Vagina (tissue), 2 donors: ENCODE measurements around the gene FMOD. TPM values are rescaled to one million over a fixed set of nuclear protein-coding genes. Genes with fewer than 3 reads are reported as not detected.

Source experiments
- DNase-seq, 2 donors: peaks; one replicate each; pipeline ENCODE4 v3.0.0-alpha.2; 2017; ENCODE audit errors: extremely low spot score in 2 of 2
- H3K27ac ChIP-seq: fragments of 200-600 bp; sonication (generic); one replicate; pipeline ENCODE4 v1.5.1; 2019
- H3K27me3 ChIP-seq: fragments of 200-600 bp; sonication (generic); one replicate; pipeline ENCODE4 v1.5.1; 2019
- H3K36me3 ChIP-seq, 2 donors: fragments of 200-600 bp; sonication (generic); one replicate each; pipeline ENCODE4 v1.5.1; 2017 to 2019
- H3K4me1 ChIP-seq: fragments of 200-600 bp; sonication (generic); one replicate; pipeline ENCODE4 v1.5.1; 2019
- H3K4me3 ChIP-seq, 2 donors: fragments of 200-600 bp; sonication (generic); 1 replicate in 1 of 2; 2 replicates in 1 of 2; pipeline ENCODE4 v1.5.1; 2016 to 2019
- H3K9me3 ChIP-seq: fragments of 200-600 bp; sonication (generic); one replicate; pipeline ENCODE4 v1.5.1; 2019
- POLR2A ChIP-seq, 2 donors: fragments of 450-650 bp; IDR thresholded peaks; one replicate each; pipeline ENCODE4 v1.6.1; 2017; ENCODE audit warnings: antibody characterized with exemption in 2 of 2, mild to moderate bottlenecking in 2 of 2, moderate library complexity in 2 of 2
- POLR2AphosphoS5 ChIP-seq, 2 donors: sonication (generic); formaldehyde crosslinking; IDR thresholded peaks; one replicate each; pipeline ENCODE4 v1.9.0; 2017; ENCODE audit warnings: antibody characterized with exemption in 2 of 2, mild to moderate bottlenecking in 2 of 2, low read depth in 1 of 2; ENCODE audit not compliant: insufficient read depth in 1 of 2
- intact Hi-C: fragments of 100-400 bp; cut with DNase I; formaldehyde crosslinking; loops from one replicate; pipeline ENCODE4 v1.15.1; 2023
- total RNA-seq: library from RNA; depleted of rRNA; stranded (reverse); fragments of >200 nt; gene quantifications from one replicate; pipeline ENCODE4 v1.2.3, GENCODE V29; 2016
- TF ChIP-seq, protein P1 (sequence below), 3 experiments: fragments of 450-650 bp in 2 of 3; fragments of 200-600 bp in 1 of 3; sonication (generic) in 1 of 3; IDR thresholded peaks; one replicate each; pipeline ENCODE4 v1.5.1; 2017 to 2019; ENCODE audit warnings: antibody characterized with exemption in 3 of 3, mild to moderate bottlenecking in 2 of 3, moderate library complexity in 2 of 3

The FMOD gene
- 80.3 TPM for total RNA-seq

DNA sequence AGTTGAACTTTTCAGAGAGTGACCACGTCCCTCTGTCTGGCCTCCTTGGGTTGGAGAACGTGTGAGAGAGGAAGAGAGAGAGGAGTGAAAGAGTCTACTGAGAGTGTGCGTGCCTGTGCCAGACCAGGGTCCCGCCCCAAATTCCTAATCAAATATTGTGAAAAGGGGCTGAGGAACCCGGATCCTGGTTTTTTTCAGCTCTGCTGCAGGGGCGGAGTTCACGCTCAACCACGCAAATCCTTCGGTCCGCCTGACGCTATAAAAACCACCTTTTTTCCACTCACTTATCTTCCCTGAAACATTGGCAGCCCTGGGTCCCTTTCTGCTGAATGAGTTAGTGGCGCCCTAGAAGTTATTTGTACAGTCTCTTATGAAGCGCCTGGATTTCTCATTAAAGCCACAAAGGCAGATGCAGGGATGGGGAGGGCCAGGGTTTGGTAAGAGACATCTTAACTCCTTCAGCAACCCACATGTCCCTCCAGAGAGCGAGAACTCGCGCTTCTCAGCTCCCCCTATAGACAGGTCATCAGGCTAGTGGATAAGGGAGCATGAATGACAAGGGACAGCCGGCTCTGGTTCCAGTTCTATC, at the start of gene FMOD:
Gene FMOD (minus strand): TSS at position 86 of the 589 bp plus-strand sequence. CDS start 2,852 bp downstream, outside the sequence.
- no peaks in the 10 kb centered on the region for H3K36me3 ChIP-seq
- peak within 1 kb of the TSS; percentile 37 to 40 for H3K4me3 ChIP-seq
- H3K9me3 ChIP-seq = no peaks in the 10 kb centered on the region
- peak within 1 kb of the TSS; percentile 83 for H3K27ac ChIP-seq
- H3K4me1 ChIP-seq = peaks cover 56% of the 10 kb centered on the region
- peak in 1 of 2 donors; percentile 93 for DNase-seq
- TF ChIP-seq, protein P1, sequence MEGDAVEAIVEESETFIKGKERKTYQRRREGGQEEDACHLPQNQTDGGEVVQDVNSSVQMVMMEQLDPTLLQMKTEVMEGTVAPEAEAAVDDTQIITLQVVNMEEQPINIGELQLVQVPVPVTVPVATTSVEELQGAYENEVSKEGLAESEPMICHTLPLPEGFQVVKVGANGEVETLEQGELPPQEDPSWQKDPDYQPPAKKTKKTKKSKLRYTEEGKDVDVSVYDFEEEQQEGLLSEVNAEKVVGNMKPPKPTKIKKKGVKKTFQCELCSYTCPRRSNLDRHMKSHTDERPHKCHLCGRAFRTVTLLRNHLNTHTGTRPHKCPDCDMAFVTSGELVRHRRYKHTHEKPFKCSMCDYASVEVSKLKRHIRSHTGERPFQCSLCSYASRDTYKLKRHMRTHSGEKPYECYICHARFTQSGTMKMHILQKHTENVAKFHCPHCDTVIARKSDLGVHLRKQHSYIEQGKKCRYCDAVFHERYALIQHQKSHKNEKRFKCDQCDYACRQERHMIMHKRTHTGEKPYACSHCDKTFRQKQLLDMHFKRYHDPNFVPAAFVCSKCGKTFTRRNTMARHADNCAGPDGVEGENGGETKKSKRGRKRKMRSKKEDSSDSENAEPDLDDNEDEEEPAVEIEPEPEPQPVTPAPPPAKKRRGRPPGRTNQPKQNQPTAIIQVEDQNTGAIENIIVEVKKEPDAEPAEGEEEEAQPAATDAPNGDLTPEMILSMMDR (IDR thresholded peaks at IDR 0.05) = no peak
- peak; percentile 44 to 49 for TF ChIP-seq POLR2AphosphoS5 (IDR thresholded peaks at IDR 0.05; ENCODE audit: insufficient read depth in 1 of 2, low read depth in 1 of 2)
- TF ChIP-seq POLR2A (IDR thresholded peaks at IDR 0.05) = peak in 1 of 2 donors; percentile 64
- no peaks in the 10 kb centered on the region for H3K27me3 ChIP-seq
- intact Hi-C loops = no loop called here

DNA sequence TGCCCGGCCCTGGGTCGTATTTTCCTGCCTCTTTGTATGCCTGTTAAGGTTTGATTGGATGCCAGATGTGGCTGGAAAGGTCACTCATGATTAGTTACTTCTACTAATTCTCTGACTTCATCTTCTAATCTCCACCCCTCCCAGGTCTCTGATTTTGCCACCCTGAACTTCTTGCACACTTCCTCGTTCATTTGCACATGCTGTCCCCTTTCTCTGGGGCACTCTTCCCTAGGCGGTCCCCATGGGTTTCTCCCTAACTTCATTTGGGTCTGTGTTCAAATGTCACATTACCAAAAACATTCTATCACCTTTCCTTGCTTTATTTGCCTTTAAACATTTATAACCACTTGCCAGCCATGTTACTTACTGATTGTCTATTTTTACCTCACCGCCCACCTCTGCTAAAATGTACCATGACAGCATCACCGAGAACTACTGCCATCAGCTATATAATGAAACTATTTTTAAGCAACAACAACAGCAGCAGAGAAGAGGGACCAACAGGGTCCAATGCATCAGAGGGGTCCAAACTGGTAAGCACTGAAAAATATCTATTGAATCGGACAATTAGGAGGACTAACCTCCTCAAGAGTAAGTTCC, 45.8 kb upstream of the FMOD start:
- no peak for DNase-seq
- Histone ChIP-seq H3K27ac (no peak overlapping the region), H3K9me3 (no peaks in the 10 kb centered on the region), H3K36me3 (no peaks in the 10 kb centered on the region), H3K27me3 (no peaks in the 10 kb centered on the region), H3K4me3 (no peak overlapping the region), H3K4me1 (peaks cover 7% of the 10 kb centered on the region)
- TF ChIP-seq, protein P1 (IDR thresholded peaks at IDR 0.05) = no peak
- no peak for TF ChIP-seq POLR2AphosphoS5 (IDR thresholded peaks at IDR 0.05; ENCODE audit: insufficient read depth in 1 of 2, low read depth in 1 of 2)
- intact Hi-C loops = no loop called here

DNA sequence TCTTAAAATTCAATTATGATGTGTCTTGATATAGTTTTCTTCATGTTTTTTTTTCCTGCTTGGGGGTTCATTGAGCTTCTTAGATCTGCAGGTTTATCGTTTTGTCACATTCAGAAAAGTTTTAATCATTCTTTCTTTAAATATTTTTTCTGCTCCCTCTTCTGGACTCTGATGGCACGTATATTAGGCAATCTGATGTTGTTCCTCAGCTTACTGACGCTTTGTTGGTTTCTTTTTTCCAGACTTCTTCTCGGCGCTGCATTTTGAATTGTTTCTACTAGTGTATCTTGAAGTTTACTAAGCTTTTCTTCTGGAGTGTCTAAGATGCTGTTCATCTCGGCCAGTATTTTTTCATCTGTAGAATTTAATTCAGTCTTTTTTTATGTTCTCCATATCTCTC, 44.8 kb upstream of the FMOD start:
- H3K36me3 ChIP-seq = no peaks in the 10 kb centered on the region
- no peak overlapping the region for H3K27ac ChIP-seq
- H3K4me1 ChIP-seq = no peaks in the 10 kb centered on the region
- DNase-seq = no peak
- H3K9me3 ChIP-seq = no peaks in the 10 kb centered on the region
- TF ChIP-seq POLR2A (IDR thresholded peaks at IDR 0.05) (no peak), POLR2AphosphoS5 (IDR thresholded peaks at IDR 0.05; ENCODE audit: insufficient read depth in 1 of 2, low read depth in 1 of 2) (no peak)
- TF ChIP-seq, protein P1 (IDR thresholded peaks at IDR 0.05) = no peak
- intact Hi-C loops = no loop called here
- H3K27me3 ChIP-seq = no peaks in the 10 kb centered on the region
- H3K4me3 ChIP-seq = no peak overlapping the region

DNA sequence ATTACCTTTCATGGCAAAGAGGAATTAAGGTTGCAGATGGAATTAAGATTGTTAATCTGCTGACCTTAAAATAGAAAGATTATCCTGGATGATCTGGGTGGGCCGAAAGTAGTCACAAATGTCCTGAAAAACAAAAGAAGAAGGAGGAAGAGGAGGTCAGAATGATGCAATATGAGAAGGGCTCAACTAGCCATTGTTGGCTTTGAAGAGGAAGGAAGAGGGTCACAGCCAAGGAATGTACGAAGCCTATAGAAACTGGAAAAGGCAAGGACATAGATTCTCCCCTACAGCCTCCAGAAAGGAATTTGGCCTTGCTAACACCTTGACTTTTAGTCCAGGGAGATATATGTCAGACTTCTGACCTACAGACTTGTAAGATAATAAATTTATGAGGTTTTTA, 39.4 kb upstream of the FMOD start:
- H3K9me3 ChIP-seq = no peaks in the 10 kb centered on the region
- TF ChIP-seq, protein P1 (IDR thresholded peaks at IDR 0.05) = no peak
- TF ChIP-seq POLR2AphosphoS5 (IDR thresholded peaks at IDR 0.05; ENCODE audit: insufficient read depth in 1 of 2, low read depth in 1 of 2) (no peak), POLR2A (IDR thresholded peaks at IDR 0.05) (no peak)
- DNase-seq = peak in 1 of 2 donors; percentile 3
- no peak overlapping the region for H3K27ac ChIP-seq
- no peak overlapping the region for H3K4me3 ChIP-seq
- H3K27me3 ChIP-seq = no peaks in the 10 kb centered on the region
- no peaks in the 10 kb centered on the region for H3K4me1 ChIP-seq
- H3K36me3 ChIP-seq = no peaks in the 10 kb centered on the region
- intact Hi-C loops = no loop called here

DNA sequence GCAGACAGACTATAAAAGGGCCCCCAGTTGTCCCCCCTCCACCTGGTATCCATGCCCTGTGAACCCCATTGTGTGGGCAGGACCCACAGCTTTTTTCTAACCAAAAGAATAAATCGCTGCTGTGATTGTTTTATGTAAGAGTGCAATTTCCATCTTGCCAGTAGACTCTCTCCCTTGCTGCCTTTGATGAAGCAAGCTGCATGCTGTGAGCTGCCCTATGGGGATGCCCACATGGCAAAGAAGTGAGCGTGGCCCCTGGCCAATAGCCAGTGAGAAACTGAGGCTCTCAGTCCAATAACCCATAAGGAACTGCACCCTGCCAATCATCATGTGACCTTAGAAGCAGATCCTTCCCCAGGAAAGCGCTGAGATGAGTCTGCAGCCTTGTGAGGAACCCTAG, 37.8 kb upstream of the FMOD start:
- no peaks in the 10 kb centered on the region for H3K27me3 ChIP-seq
- no peak overlapping the region for H3K27ac ChIP-seq
- no peak overlapping the region for H3K4me3 ChIP-seq
- TF ChIP-seq POLR2AphosphoS5 (IDR thresholded peaks at IDR 0.05; ENCODE audit: insufficient read depth in 1 of 2, low read depth in 1 of 2) (no peak), POLR2A (IDR thresholded peaks at IDR 0.05) (no peak)
- TF ChIP-seq, protein P1 (IDR thresholded peaks at IDR 0.05) = no peak
- H3K36me3 ChIP-seq = no peaks in the 10 kb centered on the region
- H3K4me1 ChIP-seq = no peaks in the 10 kb centered on the region
- peak in 1 of 2 donors; percentile 56 for DNase-seq
- intact Hi-C loops = loop anchor here (2.0 kb wide), 1 partner anchor 60 kb away; no protein-coding TSS in a partner anchor
- H3K9me3 ChIP-seq = no peaks in the 10 kb centered on the region
